IPS-11a (cell line): ENCODE data around the gene RPA1.
"Not testable (repeated sequence)": the region's sequence is repeated elsewhere in the genome, so short reads cannot be mapped to it uniquely, and the experiment has no call there.

ENCODE experiments used
- H3K4me3 ChIP-seq: one replicate; pipeline ENCODE4 v1.5.1; 2013; ENCODE audit warnings: low read depth, low read length, control low read depth

Gene RPA1

DNA sequence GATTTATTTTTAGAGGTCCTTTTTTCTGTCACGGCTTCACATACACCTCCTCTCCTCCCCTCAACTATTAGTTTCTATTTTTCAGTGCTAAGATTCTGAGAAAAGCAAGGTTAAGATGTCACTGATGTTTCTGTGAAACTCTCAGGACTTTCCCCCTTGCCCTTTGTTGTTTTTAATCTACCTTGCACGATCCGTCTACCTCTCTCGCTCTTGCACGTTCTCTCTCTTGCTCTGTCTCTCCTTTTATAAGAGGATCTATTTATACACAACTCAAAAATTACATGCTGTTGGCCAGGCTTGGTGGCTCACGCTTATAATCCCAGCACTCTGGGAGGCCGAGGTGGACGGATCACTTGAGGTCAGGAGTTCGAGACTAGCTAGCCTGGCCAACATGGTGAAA, 43.6 kb downstream of the RPA1 start:
- no peak overlapping the region for H3K4me3 ChIP-seq

DNA sequence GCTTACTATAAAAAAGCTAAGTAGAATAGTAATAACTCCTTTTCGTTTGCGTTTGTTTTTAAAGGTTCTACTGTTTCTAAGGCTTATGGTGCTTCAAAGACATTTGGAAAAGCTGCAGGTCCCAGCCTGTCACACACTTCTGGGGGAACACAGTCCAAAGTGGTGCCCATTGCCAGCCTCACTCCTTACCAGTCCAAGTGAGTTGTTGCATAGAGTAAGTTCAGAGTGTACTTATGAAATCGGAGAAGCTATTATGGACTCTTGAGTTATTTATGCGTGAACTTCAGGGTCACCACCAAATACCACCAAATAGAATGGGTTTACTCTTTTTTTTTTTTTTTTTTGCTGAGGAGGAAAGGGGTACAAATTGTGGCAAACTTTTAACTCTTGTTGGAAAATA, 45.8 kb downstream of the RPA1 start:
- H3K4me3 ChIP-seq: no peak overlapping the region

DNA sequence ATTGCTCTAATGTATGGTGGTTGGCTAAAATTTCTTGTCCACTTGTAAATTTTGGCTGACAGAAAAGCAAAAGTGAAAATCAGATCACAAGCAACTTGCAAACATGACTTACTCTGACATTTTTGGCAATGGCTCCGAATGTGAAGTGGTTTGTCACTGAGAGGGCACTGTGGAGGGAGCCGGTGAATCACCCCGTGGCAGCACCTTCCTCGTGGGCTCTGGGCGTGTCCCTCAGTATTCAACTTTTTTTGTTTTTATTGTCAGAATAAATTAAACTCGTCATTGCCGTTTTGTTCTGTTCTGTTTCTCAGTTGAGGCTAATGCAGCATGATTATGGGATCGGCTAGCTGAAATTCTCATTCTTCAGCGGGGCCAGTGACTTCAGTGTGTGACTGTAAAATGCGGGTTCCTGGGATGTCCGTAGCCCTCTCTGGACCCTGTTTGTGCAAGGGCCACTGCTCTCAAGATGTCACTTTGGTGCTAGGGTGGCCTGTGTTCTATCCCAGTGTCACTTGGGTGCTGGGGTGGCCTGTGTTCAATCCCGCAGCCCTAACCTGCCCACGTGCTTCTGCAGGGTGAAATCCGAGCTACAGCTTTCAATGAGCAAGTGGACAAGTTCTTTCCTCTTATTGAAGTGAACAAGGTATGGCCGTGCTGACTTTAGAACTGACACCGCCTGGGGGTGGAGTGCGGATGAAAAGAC, 48.8 kb downstream of the RPA1 start:
- no peak overlapping the region for H3K4me3 ChIP-seq

DNA sequence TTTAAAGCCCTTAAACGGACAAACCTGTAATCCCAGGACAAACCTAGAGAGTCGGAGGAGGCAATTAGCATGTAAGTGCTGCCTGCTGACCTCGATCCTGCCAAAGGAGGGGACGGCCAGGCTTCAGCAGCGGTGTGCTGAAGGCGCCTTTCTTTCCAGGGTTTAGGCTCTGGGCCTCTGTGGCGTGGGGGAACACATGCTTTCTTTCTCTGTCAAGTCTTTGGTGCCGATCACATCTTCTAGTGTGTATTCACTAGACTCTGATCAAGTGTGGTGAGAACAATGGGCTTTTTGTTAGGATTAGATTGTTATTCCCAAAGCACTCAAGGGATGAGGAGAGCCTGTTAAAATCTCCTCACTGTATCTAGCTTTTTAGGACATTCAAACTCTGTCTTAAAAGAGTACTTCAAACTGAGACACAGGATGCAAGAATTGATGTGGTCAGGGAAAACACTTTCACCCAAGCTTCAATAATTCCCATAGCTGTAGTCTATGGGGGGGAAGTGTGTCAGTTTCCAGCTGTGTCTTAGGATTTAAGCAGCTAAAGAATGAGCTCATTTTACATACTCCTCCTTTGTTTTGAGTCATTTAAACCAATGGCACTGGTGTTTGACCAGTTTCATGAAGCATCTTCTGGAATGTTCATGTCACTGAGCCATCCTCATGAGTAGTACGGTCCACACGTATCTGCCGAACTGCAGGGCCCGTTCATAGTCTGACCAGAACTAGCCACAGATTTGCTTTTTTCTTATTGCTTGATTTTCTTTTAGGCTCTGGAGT, 51.2 kb downstream of the RPA1 start:
- H3K4me3 ChIP-seq: no peak overlapping the region

DNA sequence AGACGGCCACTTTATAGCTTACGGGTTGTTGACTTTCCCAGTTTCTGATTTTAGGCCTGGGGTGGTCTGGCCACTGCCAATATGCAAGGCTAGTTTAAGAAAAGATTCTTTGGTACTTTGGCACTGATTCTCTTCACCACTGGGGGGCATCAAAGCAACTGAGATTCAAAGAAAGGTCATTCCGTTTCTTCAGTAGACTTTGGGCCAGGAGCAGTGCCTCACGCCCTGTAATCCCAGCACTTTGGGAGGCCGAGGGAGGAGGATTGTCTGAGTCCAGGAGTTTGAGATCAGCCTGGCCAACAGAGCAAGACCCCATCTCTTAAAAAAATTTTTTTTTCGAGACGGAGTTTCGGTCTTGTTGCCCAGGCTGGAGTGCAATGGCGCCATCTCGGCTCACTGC, 53.0 kb downstream of the RPA1 start:
- H3K4me3 ChIP-seq: no peak overlapping the region

DNA sequence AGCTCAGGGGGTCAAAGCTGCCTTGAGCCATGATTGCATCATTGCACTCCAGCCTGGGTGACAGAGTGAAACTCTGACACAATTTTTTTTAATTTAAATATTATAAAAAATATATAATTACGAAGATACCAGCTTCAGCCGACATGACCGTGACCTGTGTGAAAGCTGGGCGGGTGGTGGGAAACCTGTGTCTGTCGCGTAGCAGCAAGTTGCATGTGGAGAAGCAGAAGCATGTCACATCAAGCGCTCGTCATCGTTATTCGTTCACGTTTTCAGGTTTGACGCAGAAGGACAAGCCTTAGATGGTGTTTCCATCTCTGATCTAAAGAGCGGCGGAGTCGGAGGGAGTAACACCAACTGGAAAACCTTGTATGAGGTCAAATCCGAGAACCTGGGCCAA, 53.7 kb downstream of the RPA1 start:
- no peak overlapping the region for H3K4me3 ChIP-seq

DNA sequence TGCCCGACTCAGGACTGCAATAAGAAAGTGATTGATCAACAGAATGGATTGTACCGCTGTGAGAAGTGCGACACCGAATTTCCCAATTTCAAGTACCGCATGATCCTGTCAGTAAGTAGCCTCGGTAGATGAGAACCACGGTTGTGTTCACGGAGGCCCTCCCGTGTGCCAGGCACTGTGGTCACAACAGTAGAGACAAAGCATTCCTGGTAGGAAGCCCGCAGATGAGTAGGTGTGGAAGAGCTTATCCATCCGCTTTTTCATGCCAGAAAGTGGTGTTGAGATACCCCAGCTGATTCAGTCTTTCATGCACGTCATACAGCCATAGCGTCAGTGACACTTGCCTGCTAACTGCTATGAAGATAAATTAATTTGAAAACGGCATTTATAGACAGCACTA, 58.9 kb downstream of the RPA1 start:
- H3K4me3 ChIP-seq: no peak overlapping the region

DNA sequence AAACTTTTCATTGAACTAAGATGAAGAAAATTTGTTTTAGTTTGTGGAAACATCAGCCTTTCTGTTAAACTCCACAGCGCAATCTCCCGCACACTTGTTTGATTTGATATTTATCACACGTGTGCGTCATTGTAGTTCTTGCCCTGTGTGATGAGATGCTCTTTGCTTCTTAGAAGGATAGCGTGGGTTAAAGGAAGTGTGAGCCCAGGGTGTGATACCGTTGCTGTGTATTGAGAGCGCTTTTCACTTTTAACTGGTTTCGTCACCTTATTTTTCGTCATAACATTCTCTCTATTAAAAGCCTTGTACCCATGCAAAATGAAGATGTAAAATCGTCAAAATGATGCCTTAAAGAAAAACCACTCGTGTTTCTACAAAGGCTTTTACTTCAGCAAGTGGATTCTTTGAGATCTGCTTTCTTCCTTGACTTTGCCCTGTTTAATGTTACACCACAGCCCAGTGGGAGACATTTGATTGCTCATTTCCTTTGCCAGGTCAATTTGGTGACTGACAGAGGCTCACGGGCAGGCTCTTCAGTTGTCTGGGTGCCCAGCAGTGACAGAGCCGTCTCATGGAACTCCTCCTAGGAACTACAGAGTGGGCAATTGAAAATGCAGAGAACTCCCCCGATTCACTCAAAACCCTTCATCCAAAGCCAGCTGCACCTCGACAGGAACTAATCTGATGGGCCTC, 61.1 kb downstream of the RPA1 start:
- no peak overlapping the region for H3K4me3 ChIP-seq

DNA sequence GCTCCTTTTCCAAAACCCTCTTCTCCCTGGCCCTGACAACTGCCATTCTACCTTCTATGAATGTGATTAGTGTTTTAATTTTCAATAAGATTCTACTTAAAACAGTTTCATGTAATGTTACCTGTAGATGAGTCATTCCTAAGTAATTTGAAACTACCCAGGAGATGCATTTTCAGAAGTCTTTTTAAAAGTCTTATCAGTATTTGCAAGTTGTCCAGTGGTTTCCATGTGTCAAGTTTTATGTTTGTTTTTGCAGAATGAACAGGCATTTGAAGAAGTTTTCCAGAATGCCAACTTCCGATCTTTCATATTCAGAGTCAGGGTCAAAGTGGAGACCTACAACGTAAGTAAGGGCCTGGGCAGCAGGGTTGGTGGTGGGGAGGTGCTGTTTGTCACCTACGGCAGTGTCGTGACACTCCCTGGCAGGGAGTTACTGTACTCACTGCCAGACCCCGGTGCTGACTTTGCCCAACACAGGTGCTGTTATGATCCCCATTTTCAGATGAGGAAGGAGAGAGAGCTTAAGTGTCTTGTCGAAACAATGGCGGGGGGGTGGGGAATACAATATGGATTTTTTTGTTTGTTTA, 65.0 kb downstream of the RPA1 start:
- H3K4me3 ChIP-seq: no peak overlapping the region

DNA sequence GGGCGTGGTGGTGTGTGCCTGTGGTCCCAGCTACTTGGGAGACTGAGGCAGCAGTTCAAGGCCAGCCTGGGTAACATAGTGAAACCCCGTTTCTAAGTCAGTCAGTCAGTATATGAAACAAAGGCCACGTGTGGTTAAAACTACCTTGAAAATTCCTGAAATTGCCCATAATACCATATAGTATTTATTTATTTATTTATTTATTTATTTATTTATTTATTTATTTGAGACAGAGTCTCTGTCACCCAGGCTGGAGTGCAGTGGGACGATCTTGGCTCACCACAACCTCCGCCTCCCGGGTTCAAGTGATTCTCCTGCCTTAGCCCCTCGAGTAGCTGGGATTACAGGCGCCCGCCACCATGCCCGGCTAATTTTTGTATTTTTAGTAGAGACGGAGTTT, 65.7 kb downstream of the RPA1 start:
- H3K4me3 ChIP-seq: not testable (repeated sequence)

DNA sequence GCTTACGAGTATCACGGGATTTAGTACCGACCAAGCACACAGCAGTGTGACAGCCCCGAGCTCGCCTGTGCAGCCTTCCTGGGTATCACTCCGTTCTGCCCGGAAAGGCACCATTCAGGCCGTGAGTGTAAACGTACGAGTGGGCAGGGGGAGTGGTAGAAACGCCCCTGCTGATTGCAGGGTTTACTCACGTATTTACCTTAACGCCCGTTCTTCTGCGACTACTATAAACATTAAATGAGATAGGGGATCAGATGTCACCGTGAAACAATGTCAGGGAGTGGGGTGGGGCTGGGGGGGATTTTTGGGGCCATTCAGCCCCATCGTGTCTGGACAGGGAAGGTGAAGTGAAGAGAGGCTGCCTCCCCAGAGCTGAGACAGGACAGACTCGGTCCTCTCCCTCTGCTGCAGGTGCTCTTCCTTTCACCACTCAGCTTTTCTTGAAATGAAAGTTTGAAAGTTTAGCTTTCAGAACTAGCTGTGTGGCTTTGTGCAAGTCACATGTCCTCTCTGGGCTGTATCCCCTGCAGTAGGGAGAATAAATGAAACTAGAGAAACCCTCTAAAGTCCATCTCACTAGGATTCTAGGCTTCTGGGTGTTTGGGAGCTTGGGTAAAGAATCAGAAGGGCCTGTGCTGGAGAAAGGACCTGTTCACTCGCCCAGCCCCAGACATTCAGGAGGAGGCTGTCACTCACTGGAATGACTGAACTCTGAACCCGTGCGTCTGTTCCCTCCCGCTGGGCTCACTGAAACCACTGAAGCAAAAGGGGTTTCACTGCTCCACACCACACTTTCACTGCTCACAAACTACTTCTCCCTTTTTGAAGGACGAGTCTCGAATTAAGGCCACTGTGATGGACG, 66.7 kb downstream of the RPA1 start:
- no peak overlapping the region for H3K4me3 ChIP-seq

DNA sequence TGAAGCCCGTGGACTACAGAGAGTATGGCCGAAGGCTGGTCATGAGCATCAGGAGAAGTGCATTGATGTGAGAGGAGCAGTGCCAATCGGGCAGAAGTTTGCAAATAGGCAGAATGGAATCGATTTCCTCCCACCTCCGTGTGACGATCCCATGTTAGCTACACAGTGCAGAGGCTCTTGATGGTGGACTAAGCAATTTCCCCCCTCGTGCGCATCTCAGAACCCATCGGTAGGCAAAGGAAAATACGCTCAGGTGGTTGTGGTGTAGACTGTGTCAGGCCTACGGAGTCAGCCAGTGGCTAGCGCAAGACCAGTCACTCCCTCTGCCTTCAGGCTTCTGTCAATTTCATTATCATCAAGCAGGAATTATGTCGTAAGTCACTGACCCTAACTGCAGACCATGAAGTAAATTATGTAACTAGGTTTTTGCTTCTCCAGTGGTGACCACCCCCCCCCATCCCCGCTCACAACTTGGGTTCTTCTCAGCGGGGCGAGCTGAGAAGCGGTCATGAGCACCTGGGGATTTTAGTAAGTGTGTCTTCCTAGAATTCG, 67.4 kb downstream of the RPA1 start:
- no peak overlapping the region for H3K4me3 ChIP-seq

DNA sequence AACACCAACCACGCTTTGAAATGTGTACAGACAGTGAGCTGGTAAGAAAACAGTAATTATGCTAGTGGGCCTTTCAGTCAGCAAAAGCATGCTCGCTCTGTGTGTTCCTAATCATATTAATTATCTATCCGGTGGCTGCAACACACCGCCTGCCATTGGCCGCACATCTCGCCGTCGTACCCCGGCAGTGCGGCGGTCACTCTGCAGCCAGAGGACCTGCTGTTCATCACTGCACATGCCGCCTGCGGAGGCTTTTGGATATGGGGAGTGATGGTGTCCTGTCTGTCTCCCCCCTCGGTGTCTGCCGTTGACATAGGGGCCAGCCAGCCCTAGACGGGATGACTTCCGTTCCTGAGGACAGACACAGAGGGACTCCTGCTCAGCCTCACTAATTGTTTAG, 68.5 kb downstream of the RPA1 start:
- H3K4me3 ChIP-seq: no peak overlapping the region

DNA sequence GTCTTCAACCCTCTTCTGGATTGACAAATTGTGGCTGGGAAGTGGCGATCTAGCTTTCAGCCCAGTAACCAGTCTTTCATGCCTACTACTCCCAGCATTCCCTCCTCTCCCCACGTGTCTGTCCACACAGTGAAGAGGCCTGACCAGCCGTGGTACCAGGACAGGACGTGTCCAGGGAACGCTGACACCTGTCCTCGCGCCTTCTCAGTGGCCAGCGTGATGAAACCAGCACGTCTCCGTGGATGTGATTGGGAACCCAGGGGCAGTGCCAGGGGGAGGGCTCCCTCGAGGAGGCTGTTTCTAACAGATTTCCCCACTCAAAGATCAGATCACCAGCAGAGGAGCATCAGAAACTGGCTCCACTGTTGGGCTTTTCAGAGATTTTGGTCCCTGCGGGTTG, 69.1 kb downstream of the RPA1 start:
- H3K4me3 ChIP-seq: no peak overlapping the region

DNA sequence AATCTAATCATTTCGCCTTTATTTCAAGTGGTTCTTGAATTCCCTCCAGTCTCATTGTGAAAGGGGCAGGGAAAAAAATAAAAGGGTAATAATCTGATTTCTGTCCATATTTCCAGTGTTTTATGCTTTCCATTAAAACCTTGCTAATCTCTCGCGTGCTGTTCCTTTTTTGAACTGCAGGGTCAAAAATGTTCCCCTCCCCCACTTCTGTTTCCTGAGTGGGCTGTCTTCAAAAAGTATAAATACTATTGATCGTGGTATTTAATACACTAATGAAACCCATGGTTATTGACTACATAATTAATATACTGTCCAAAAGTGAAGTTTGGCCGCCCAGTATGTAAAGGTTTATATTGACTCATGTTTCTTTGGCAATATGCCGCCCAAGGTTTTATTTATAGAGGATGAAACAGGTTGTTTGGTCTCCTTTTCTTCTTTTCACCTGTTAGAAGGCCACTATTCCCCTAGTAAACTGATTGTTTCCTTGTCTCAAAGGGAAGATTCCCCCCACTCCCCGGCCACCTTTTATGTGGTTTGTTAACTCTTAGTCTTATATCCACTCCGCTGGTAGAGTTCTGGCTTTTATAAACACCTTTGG, 69.7 kb downstream of the RPA1 start:
- H3K4me3 ChIP-seq: no peak overlapping the region

DNA sequence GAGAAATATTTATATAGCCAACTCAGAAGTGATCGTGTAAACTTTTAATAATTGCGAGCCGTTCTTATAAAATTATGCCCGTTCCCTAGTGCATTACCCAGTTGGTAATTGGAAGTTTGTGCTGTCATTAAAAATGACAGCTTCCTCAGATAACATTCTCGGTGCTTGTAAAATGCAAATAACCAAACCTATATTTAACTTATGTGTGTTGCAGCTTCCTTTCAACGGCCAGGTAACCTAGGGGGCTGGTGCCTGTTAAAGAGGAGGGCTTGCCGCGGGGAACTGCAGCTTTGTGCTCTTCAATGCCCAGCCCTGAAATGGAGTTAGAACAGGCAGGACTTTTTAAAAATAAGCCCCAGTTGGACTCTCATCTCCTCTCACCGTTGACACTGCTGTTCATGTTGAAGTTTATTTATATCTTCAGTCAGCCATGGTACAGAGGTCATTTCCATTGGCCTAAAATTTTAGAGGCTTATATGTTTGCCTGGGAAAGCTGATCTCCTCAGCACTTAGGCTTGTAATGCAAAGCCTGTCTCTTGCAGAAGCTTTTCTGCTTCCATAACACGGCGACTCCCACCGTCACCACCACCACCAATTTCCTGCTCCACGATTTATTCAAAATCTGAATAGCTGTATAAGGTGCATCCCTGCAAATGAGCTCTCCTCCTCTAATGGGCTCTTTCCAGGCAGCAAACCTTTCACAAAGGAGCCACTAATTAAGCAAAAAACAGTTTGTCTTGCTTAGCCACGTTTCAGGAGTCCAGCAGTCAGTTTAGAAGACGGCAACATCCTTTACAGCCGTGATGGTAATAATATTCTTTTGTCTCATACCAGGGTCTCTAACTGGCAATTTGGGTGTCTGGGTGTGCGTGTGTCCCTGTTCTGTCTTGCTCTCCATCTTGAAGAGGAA, 74.7 kb downstream of the RPA1 start:
- H3K4me3 ChIP-seq: no peak overlapping the region

DNA sequence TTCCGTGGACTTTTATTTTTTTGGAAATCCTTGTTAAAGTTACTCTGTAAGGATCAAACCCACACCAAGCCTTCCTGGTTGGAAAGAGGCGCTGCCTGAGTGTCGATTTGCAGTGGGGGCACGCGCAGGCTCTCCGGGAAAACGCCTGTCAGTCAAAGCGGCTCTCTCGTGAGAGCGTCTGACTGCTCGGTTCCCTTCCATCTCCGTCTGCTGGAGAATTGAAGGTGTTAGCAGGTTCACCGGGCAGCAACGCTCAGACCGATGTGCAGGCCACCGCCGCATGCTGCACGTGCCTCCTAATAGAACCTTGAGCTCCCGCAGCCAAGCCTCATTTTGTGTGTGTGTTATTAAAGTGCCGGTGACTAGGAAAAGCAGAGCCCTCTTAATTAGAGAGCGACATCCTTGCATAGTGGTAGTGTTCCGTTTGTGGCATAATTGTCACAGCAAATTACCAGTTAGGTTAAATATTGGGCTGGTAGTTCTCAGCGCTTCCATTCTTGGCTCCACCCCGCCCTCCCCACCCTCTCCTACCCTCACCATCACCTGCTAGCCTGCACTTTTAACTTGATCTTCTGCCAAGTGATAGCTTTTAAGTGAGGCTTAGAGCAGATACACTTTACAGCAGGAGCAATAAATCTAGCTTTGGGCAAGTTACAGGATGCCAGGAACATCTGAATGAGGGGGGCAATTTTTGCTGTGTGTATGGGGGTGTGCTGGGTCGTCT, 75.5 kb downstream of the RPA1 start:
- no peak overlapping the region for H3K4me3 ChIP-seq

DNA sequence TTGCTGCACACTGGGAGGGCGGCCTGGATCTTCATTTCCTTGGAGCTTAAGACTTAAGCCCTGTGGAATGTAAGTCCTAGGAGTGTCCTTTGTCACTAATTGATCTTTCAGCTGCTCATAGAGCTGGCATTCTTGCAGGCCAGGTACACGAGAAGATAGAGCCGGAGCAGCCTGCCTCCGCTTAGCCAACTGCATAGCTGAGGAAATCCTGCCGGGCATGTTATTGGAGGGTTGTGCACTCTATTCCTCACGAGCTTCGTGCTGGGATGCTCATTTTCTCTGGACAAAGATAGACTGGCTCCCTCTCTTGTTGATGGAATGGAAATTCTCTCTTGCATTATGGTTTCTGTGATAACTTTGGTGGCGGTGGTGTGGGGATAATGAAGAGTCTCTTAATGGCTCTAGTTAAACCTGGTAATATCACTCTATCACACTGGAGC, 76.9 kb downstream of the RPA1 start:
- H3K4me3 ChIP-seq: no peak overlapping the region
